Cerebellar cortex (tissue), 1 donor: ENCODE measurements around the gene STK24.
A peak's percentile ranks its signal among the peaks of the same experiment; 100 is the strongest.

ENCODE experiments used
- DNase-seq: peaks from one replicate; pipeline ENCODE4 v3.0.0-alpha.2; 2015; ENCODE audit warnings: low spot score

Gene STK24

DNA sequence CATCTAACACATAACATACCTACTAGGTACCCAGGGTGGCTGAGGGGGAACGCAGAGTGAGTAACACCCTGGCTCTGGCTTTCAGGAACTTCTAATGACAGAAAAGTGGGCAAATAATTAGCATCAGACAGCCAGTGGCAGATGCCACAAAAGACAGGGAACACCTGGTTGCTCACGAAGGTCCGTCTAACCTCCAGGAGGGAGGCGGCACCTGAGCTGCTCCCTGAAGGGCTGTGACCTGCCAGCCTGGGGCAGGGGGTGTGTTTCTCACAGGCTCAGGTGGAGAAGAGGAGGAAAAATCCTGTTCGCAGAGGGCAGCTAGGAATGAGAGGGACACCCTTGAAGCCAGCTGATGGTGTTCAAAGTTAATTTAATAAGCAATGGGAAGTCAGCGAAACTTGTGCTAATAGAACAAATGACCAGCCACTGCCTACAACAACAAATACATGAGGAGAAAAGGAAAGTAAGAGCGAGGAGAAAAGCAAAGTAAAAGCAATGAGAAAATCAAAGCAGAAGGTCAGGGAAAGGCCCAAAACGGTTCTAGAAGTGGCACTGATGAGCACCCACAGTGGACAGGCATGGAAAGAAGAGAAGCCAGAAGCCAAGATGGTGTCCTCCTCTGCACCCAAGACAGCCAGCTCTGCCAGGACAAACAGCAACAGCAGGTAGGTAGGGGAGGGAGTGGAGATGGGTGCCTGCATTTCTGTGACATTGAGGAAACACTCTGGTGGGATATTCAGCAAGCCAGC is 87.3 kb downstream of the STK24 start:
- no peak for DNase-seq

DNA sequence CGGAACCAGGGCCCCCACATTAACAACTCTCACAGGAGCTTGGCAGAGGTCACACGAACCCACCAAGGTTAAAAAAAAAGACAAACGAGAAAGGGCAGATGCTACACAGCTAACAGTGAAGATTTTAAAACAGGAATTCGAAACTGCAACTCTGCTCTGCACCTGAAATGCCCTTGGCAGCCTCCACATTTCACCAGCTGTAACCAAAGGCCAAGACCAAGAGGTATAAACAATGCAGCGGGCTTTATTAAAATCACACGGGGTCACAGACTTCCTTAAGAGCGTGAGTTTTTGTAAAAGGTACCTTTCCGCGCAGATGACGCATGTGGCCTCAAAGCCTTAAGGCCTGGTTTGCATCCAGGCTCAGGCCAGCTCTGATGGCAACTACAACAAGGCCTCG is 88.2 kb downstream of the STK24 start:
- DNase-seq, result no peak

DNA sequence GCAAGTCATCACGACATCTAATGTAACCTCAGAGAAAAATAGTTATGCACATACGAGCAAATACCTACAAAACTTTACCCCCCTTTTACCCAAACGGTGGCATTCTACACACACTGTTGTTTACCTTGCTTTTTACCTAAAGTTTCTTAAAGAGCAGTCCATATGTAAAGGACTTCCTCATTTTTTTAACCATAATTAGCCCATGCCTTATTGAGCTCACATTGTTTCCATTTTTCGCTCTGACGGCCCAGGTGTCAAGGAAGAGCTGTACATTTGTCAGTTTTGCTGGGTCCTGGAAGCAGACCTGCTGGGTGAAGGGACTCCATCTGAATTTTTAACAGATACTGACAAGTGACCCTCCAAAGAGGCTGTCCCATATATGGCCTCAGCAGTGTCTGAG is 89.4 kb downstream of the STK24 start:
- no peak for DNase-seq

DNA sequence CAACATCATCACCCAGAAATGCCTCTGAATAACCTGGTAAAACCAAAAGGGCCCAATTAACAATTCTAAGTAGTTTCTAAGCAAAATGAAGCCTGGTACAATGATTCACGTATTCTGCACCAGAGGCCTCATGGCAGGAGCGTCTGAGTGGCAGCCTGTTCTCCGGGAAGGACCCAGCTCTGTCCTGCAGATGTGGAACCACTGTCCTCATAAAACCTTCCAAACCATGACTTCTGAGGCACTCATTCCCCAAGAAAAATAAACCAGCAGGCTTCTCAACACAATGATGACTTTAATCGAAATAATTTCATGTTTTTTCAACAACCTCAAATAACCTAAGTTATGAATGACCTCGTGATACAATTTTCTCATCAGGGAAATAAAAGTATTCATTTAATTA is 89.9 kb downstream of the STK24 start:
- DNase-seq, result no peak

DNA sequence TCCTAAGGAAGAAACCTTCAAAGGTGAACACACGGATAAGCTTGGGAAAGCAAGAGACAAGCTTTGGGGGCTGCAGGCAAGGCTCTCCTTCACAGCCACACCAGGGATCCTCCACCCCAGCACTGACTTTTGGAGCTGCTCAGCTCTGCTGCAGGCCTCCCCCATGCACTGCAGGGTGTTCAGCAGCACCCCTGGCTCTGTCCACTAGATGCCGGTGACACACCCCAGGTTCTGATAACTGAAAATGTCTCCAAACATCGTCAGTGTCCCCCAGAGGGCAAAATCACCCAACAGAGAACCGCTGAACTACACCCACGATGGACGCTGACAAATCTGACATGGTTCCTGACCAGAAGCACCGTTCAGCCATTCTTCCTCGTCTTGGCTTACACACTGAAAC is 90.5 kb downstream of the STK24 start:
- no peak for DNase-seq

DNA sequence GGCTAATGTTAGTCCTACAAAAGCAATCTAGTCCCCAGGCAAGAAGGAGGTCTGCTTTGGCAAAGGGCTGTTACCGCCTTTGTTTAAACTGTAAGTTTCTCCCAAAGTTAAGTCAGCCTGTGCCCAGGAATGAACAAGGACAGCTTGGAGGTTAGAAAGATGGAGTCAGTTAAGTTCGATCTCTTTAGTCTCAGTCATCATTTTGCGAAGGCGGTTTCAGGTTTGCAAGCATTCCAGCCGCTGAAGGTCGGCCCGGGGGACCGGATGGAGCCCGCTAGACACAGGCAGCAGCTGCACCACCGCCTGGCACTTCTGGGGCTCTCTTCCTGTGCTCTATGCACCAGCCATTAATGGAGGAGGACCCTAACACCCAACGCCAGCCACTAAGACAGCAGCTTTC is 91.3 kb downstream of the STK24 start:
- DNase-seq, result no peak

DNA sequence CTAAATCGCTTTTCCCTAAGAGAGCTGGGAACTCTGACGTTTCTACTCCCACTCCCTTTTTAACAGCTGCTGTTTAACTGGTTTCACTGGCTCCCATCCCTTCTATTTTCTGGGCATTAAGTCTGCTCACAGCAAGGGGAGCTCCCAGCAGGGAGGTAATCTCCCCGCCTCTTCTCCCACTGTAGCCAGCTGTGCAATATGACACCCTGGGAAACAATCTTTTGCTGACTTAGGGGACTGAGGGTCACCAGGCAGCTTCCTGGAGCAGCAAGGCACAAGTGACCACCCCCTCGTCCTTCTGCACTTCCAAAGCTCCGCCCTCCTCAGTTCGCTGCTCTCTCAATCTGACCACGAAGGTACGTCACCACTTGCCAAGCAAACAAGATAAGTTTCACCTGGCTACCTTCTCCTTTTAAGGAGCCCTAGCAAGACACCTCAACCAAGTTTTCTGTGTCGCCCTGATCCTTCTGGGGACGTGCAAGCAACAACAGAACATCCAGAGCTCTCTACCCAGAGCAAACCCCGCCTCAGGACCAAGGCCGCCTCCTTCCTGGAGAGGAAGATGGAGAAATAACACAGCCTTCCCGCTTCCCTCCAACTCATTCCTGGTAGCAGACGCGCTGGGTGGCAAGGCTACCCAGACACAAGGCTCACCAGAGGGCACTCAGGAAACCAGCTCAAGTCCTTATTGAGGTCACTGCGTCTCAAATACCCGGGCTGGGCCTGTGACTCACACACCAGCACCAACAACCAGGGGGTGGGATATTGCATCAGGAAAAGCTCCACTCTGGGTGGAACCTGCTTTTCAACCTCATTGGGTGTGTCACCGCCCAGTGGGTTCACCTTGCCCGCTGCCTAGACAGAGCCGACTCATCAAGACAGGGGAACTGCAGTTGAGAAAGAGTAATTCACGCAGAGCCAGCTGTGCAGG is 92.4 kb downstream of the STK24 start:
- no peak for DNase-seq

DNA sequence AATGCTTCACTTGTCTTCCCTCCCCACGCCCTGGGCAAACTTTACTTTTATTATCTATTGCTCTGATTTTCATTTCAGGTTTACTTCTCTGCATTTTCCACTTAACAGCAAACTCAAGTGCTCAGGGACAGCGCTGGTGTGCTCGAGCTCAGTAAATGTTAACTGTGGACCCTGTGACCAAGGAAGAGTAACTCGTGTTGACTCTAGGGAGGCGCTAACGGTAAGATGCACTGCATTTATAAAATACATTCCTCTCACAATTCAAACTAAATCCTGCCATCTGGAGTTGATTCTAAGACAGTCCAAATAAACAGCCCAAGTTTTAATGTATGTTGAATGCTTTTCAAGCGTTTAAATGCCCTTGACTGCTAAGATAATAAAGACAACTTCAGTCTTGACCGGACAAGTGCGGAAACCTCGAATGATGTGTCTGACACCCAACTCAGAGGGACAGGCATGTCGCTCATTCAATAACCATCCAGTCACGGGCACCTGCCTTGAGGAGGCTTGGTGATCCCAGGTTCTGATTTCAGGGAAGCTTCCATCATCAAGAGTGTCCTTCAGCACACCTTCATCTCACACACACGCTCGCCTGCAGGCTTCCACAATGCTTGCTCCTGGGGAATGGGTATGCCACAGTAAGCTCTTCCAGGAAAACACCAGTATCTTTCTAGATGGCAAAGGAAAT is 93.2 kb downstream of the STK24 start:
- DNase-seq, result no peak

DNA sequence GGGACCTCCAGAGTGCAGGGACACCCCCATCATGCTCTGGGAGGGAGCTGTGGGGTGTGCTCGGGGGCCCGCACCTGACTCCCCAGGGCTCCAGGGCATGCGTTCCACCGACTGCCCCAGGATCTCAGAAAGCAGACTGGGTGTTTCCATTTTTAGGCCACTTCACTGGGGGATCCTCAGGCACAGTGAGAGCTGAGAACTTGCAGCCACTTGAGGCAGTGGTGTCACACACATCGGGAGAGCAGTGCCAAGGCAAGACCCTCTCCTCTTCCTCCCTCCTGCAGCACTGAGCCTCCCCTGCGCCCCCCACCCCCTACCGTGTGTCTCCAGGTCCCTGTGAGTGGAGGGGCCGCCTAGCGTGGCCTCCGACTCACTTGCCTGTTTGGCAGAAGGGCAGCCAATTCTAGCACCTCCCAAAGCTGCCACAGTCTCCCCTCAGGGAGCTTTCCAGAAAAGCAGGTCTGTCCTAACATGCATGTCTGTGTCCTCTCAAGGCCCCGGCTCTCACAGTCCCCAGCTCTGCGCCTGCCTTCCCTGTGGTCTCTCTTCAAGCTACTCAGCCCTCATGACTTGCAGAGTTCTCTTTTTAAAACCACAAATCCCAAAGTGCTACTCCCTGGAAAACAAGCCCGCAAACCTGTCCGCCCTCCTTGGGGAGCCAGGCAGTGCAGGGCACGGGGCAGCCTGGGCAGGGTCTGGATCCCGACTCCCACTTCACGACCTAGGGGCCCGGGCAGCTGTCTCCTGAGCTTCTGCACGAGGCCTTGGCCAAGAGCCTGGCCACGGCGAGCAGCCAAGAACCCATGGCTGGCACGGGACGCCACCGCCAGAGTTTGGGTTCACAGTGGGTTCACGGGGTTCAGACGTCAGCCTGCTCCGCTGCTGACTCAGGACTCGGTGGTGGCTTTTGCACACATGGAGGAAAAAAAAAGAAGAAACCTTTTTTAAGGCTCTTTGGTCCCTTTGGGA is 94.1 kb downstream of the STK24 start:
- no peak for DNase-seq

DNA sequence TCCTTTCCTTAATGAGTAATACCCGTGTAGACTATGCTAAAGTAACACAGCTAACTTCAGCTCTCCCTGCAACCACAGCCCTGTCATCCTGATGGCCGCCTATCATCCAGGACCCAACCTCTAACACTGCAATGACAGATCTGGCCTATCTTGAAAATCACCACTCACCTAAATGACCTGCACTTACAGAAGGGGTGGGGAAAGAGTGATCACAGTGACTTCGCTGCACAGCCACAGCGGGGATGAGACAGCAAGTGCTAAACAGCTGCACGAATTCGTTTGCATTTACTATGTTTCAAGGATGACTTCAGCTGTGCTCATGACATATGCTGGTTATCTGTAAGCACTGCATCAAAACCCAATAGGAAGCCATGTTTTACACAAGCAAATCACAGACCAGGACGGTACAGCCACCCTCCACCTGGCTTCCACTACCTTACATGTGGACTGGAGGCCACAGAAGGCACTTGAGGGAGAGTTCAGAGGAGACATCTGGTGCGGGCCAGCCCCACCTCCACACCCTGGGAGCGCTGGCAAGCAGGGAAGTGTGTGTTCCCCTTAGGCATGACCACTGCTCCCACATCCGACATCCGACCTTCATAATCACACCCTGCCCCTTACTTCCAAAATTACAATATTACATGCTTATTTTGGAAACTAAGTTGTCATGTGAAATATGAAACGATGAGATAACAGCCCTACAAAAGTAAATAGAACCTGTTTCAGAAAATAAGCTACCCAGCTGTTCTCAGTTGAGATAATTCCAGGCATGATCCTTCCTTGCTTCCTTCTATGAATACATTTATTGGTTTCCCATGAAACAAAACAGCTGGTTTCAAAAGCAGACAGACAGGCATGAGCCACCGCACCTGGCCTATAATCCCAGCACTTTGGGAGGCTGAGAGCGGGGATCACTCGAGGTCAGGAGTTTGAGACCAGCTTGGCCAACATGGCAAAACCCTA is 95.7 kb downstream of the STK24 start:
- DNase-seq, result no peak

DNA sequence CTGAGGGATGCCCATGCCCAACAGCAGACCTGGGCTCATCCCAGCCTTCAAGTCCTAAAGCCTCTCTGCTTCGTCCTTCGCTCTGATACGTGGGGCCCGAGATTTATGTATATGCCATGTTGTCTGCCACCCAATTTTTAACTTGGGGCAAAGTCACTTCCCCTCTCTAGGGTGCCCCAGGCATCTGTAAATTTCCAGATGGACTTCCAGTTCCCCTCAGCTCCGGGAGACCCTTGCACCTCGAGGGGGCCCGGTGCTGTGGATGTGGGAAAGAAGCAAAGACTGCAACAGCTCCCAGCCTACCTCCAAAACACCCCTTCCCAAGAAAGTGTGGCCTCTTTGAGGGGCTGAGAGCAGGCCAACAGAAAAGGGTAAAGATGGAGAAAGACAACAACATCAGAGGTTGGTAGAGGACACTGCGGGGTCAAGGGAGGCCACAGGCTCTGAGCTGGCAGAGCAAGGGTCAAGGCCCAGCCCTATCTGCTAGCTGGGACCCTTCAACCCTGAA is 97.4 kb downstream of the STK24 start:
- DNase-seq, result no peak

DNA sequence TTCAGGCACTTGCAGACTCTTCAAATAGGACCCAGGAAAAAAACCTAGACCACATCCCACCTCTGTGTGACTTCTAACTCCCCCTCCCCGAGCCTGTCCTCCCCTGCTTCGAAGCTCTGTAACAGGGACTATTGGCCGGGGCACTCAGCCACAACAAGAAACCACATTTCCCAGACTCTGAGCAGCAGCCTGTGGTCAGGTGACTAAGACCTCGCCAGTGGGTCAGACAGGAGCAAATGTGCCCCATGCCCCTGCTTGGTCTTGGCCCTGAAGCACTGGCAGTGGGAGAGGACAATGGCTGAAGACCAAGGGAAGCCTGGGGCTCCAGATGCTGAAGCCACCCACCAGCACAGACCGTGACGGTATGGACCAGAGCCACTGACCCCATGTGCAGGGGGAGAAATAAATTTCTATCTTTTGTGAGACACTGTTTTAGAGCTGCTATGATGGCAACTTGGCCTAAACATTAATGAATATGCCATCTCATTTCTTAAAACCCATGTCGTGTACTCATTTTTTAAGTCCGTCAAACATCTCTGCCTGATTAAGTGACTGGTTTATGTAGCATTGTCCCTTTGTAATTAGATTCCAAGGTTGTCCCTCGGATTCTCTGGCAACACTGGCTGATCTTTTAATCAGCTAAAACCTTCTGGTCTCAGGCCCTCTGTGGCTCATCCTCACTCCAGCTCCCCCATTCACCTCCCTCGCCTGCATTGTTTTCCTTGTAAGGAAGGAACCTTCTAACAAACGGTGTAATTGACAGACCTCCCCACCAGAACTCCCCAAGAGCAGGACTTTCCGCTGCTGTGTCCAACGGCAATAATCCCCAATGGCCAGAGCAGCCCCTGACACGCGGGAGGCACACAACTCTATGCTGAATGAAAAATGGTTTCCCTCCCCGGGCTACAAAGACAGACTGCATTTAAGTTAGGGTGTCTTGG is 98.4 kb downstream of the STK24 start:
- no peak for DNase-seq

DNA sequence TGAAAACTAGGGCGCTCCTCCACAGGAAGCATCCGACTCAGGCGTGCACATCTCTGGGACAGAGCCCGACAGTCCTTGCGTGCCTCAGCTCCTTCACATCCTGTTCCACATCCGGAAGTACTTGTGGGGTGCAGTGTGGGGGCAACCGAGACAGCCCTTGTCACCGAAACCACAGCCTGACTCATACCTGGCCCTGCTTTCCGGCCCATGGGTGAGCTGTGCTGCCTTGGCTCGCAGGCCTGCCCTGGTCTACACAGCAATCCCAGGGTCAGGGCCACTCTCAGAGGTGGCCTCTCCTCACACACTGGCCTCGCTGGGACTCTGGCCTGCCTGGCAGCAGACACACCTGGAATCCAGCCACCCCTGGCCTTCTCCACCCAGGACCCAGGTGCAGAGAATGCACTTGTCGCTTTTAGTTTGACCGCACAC is 100.4 kb downstream of the STK24 start:
- DNase-seq, result peak; percentile 24

DNA sequence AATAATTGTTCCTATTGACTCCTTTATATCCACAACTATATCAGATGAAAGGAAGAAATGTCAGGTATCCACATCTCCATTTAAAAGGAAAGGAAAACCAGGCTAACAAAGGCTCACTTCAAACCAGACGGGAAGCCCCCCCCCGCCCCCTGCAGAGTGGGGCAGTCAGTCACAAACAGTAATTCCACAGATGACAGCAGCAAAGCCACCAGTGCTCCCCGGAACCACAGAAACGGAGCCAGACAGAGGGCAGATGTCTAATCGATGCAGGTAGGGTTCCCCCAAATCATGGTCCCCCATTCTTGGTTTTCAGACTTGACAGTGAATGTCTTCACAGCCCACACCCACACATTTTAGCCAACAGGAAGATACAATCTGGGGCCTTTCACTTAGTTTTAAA is 100.8 kb downstream of the STK24 start:
- no peak for DNase-seq

DNA sequence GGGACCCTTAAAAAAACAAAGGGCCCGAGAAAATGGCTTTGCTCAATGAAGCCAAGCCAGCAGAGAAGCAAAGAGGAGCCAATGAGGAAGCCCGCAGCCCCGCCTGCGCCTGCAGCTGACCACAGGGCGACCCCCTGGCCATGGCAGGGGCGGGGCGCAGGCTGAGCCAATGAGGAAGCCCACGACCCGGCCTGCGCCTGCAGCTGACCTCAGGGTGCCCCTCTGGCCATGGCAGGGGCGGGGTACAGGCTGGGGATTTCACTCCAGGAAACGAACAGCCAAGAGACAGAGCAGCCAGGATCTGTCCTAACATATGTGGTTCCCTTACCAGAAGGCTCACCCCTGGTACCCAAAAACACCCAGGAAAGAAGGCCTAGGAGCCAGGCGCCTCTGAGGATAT is 101.4 kb downstream of the STK24 start:
- no peak for DNase-seq

DNA sequence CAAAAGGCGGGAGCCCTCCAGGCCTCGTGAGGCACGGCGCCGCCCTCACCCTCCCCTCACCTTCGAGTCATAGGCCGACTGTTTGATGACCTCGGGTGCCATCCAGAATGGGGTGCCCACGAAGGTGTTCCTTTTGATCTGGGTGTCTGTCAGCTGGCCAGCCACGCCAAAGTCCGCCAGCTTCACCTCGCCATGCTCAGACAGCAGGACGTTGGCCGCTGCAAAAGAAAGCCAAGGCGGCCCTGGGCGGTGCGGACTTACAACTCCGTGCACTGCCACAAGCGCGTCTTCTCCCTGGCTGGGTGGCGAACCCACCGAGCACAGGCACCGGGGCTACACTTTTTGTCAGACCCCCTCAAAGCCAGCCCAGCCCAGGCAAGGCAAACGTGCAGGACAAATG is 102.1 kb downstream of the STK24 start:
- no peak for DNase-seq

DNA sequence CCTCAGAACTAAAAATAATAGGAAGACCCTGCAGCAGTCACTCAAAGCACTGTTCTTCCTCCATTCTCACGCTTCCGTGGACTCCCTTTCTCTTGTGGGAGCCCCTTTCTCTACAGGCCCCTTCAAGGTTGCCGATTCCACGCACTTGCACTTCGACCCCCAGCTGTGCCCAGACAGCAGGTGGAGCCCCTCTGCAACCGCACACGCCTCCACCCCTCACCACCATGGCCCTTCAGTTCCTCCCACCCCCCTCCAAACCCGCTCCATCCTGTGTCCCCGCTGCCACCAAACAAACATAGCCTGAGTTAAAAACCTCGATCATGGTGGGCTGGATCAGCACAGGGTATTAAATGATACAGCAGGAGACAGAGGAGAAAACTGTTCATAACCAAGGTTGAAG is 102.6 kb downstream of the STK24 start:
- DNase-seq, result no peak

DNA sequence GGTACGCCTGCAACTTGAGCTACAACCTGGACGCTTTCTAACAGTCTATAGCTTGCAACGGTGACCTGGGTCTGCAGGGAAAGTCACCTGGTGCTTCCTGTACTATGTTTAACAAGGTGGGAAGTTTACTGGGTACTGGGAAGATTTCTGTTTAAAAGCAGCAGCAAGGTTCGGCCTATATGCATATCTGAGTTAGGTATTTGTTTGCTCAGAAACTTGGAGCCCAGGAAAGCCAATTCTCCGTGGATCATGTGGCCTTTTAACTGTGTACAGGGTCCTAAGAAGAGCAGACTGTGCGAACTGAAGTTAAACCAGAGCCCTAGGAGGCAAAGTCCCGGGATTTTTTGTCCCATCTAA is 103.1 kb downstream of the STK24 start:
- no peak for DNase-seq

DNA sequence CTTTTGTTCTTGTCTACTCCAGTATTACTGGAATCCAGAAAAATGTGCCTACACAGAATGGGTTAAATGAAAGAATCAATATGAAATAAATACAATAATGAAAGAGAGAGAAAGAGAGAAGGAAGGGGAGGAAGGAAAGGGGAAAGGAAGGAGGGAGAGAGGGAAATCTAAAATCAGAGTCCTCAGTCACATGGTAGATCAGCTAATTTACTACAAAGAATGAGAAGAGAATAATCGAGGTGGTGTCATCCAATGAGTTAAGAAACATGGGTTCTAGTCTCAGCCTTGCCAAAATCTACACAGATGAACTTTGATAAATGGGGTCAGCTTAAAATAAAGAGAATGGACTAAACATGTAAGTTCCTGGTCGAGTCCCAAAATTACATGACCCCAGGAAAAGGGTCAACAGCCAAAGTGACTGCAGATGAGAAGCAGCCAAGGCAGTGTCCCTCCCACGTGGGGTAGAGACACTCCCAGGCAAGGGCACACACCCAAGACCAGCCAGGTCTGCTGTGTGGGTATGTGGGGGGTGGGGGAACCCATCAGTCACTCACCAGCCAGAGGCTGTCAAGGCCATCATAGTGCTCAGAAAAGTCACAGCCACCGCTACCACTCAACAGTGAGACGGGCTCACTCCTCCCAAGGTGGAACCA is 103.6 kb downstream of the STK24 start:
- DNase-seq, result no peak
